LoVo (cell line): ENCODE measurements around the gene MEIS1.
"Not testable (repeated sequence)": the region's sequence is repeated elsewhere in the genome, so short reads cannot be mapped to it uniquely, and the experiment has no call there.

Experiments used
- DNase-seq: peaks from one replicate; pipeline ENCODE4 v3.0.0-alpha.2; 2016; ENCODE audit warnings: low spot score

Gene MEIS1

DNA sequence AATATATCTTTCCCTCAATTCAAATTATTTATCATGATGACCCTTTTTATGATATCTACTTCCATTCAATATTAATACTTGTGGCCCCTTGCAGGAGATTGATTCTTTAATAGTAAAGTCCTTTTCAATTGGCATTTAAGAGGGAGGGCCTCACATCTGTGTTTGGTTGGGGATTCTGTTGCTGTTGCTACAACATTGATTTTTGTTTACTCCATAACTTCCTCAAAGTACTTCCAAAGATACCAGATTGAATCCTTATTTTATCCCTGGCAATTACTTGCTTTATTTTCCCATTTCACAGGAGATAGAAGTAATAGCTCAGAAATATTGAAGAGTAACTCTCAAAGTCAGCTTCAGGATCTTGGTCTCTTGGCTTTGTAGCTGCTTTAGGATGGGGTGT is 32.8 kb downstream of the MEIS1 start:
- DNase-seq, result no peak

DNA sequence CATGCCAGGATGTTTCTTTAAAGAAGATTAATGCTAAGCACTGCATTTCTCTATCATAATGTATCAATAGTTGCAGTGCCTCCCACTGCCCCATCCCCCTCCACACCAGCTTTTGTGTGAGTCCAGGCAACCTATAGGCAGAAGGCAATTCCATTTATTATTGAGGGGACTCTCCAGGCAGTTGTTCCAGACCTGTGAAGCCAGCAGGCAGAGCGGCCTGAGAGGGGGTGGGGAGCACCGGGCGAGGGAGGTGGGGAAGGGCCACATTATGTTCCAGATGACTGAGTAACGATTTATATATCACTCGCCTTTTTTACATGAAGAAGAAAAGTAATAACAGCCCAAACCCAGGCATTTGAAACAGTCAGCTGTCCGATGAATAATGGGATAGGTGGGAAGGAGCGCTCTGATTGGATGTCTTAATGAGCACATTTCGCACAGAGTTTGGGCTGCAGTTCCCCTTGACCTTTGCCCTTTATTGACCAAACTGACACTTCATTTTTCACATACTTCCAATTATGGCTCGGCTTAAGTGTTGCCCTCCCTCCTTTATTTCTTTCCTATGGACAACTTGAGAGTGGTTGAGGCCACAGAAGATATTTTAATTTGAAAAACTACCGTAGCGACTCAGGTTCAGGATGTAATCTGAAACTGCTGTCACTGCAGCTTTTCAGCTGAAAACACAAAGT is 34.4 kb downstream of the MEIS1 start:
- no peak for DNase-seq

DNA sequence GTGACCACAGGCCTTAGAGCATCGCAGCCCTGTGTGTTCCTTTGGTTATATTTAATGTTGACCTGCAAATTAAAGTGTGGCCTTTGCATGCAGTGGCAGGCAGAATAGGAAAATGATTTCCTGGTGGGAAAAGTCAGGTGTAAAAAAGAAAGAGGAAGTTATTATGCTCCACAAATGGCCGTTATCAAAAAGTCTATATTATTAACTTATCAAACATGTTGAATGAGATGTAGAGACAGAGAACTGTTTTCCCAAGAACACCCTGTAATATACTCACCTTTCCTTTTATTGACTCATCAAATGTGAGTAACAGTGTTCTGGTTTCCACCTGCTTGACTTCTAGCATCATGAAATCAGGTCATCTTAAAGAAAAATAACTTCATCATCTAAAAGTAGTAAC is 35.3 kb downstream of the MEIS1 start:
- DNase-seq, result no peak

DNA sequence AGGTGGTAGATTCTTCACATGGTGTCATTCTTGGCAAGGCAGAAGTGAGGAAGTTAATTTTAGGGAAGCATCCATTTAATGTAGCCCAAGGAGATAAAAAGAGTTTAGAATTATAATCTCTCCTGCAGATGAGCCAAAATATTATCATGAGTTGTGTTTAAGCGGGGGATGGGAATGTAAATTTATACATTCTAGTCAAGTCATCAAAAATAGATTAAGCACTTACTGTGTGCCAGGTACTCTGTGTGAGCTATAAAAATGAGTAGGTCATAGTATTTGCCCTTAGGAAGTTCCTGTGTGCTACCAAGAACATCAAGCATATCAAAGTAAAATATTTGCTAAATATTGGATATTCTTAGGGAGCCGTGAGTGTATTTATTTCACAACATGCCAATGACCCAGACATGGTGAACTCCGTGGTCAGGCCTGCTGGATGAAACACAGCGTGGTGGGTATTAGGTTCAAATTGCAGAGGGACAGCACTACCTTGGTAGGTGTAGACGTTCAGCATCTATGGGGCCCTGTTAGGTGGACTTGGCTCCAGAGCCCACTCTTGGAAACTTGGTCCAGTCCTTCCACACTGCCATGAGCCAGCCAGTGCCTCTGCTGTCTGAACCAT is 37.4 kb downstream of the MEIS1 start:
- no peak for DNase-seq

DNA sequence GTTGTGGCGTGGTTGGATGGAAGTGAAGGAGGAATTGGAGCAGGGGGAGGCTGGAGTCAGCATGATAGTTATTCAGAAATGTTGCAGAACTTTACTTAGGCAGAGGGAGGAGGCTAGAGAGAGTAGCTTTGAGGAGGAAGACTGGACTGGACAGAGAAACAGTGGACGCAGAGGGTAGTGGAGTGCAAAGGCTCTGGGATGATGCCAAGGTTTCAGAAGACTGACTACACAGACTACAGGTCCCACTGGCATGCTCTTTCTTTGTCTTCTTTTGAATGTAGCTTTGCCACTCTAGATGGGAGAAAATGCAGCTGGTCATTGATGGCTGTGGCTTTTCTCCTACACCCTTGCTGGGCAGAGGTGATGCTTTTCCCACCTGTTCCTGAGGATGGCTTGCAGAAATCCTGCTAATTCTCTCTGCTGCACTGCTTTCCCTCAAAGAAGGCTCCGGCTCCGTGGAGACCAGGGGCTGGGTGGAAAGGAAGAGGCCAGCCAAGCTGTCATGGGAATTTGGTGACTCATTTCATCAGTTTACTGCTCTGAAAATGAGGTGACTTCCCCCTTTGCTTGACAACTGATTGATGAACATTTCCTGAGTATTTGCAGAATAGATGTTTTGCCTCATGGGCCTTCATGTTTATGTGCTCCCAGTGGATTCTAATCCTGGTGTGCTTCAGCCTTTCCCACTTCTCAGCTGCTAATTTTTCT is 42.4 kb downstream of the MEIS1 start:
- no peak for DNase-seq

DNA sequence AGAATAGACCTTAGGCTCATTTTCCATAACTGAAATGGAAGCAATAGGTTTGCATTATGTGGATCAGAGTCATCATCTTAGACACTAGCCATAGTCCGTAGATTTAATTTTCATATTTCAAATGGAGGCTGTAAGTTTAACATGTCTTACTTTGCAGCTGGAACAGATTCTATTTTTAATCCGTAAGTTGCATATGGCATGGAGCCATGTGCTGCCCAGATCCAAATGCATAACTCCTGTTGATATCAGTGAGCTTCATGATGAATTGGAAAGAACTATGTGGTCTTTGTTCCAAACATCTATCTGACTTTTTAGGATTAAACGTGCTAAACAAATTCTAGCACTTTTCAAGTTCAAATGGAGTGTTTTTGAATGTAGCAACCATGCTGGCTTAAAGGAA is 43.4 kb downstream of the MEIS1 start:
- DNase-seq, result no peak

DNA sequence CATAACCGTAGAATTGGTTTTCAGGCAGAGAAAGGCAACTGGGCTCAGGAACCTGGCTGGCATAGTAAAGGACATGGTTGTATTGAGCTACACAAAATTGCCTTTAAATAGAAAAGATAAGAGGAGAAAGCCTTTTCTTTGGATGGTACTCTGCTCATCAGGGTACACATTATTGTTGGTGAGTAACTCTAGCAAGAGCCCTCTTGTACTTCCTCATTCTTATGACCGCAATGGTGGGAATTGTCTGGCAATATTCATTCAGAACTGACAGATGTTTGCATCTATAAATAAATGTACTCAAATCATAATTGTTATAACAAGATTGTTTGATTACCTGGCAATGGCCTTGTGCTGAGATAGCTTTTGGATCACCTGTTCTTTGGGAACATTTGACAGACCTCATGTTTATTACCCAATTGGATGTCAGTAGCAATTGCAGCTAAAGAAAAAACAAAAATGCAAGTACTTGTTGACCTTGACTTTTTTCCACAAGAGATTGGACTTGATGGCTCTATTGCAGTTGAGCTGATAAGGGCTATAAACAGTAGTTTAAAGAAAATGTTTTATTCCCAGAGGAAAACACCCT is 43.9 kb downstream of the MEIS1 start:
- no peak for DNase-seq

DNA sequence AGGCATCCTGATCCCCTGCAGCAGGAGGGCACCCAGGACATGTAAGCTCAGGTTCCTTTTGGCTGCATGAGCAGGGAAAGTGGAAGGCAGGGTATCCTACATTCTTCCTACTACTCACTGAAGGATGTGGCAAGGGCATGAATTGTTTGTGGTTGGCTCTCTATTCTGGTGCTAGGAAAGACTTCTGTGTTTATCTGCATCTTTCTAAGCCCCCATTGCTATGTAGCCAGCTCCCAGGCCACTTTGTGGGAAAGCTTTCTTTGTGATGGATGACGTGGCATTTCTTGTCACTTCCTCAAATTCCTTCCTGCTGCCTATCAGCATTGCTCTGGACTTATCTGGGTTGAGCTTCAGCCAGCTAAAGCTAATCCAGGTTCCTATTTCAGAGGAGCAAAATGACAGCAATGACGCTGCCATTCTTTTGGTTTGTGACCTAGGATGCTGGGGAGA is 46.2 kb downstream of the MEIS1 start:
- DNase-seq, result no peak

DNA sequence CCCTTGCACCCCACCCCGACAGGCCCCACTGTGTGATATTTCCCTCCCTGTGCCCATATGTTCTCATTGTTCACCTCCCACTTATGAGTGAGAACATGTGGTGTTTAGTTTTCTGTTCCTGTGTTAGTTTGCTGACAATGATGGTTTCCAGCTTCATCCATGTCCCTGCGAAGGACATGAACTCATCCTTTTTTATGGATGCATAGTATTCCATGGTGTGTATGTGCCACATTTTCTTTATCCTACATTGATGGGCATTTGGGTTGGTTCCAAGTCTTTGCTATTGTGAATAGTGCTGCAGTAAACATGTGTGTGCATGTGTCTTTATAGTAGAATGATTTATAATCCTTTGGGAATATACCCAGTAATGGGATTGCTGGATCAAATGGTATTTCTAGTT is 50.3 kb downstream of the MEIS1 start:
- not testable (repeated sequence) for DNase-seq

DNA sequence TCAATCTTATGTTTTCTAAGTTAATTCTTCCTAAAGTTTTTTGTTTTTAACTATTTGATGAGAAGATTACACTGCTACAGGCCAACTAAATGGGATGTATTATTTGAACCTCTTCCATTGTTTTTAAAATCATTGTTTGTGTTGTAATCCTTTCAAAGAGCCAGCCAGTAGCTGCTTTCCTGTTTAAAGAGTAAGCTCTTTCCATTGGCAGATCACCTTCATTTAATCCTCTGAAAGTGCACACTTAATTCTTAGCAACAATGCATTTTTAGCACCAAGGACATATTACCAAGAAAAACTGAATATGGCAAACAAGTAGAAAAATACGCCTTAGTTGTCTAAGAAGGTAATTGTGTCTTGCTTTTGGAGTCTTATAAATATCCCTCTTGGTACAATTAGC is 54.0 kb downstream of the MEIS1 start:
- DNase-seq, result no peak

DNA sequence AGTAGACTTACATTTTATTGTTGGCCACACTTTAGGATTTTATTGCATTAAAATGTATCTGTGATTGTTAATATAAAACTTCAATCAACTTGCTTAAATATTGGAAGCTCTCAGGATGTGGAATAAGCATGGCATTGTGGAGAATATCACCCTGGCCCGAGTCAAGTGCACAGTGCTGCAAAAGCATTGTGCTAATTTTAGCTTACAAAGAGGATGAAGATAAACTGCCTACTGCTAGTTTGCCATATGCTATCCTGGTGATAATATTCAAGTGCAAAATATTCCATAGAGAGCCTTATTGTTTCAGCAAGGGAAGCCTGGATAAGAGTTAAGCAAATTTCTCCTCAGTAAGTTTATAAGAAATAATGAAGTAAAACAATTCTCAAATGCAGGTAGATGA is 54.5 kb downstream of the MEIS1 start:
- no peak for DNase-seq

DNA sequence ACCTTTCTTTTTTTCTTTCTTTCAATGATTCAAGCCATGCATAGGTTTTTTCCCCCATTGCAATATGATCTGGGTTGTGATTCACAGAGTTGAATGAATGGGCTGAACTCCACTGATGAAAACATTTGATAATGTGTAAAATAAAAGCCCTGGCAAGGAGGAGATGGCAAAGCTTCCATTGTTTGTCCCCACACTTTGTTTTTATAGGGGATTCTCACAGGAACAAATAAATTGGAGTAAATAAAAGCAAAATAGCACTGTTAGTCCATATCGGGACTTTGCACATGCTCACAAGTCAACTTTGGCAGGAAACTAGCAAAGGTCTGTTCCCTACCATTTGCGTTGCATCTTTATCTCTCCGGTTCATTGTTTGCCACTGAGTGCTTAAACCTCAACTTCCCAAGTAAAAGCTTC is 55.7 kb downstream of the MEIS1 start:
- DNase-seq, result no peak

DNA sequence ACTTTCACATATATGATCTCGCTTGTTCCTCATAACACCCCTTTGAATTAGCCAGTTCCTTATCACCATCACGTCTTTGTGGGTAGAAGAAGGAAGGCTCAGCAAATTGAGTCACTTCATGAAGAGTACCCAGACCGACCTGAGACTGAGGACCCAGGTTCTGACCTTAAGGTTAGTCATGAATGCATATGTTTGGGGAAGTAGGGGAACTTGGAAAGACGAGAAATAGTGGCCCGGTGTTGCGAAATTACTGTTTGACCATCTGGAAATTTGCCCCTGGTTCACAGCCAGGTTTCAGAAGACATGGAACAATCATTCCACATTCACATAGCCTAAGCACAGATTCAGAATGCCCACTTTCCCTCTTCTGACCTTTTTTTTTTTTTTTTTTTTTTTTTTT is 59.8 kb downstream of the MEIS1 start:
- DNase-seq, result no peak

DNA sequence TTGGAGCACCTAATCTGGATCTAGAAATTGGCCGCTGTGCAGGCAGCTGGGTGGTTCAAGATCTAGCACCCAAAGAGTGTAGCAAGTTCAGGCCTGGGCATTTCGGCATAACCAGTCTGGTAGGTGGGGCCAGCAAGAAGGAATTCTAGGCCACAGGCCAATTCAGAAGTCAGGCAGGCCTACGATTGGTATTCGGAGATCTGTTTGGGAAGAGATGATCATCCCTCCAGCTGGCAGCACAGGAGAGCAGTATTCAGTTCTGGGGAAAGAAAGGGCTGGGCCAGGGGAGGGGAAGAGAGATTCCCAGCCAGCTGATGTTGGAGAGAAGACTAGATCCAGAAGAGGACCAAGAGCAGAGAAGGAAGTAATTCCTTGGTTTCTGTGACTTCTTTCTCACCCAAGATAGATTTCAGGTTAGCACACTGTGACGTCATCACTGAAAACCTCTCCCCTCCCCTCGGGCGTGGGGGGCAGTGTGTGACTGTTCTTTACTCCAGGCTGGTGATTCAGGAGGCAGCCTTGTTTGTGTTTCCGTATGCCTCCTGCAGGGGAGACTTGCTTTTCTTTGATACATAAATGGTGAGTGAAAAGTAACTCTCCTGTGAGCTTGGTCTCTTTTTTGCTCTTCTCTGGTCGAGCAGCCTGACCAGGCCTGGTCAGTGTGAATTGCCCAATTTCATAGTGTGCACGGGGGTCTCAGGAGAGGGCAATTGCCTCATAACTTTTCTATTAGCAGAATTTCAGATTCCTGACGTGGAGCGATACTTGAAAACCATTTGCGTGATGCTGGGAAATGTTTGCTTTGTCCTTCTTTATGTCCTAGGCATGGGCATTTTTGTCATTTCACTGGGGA is 61.1 kb downstream of the MEIS1 start:
- DNase-seq, result no peak

DNA sequence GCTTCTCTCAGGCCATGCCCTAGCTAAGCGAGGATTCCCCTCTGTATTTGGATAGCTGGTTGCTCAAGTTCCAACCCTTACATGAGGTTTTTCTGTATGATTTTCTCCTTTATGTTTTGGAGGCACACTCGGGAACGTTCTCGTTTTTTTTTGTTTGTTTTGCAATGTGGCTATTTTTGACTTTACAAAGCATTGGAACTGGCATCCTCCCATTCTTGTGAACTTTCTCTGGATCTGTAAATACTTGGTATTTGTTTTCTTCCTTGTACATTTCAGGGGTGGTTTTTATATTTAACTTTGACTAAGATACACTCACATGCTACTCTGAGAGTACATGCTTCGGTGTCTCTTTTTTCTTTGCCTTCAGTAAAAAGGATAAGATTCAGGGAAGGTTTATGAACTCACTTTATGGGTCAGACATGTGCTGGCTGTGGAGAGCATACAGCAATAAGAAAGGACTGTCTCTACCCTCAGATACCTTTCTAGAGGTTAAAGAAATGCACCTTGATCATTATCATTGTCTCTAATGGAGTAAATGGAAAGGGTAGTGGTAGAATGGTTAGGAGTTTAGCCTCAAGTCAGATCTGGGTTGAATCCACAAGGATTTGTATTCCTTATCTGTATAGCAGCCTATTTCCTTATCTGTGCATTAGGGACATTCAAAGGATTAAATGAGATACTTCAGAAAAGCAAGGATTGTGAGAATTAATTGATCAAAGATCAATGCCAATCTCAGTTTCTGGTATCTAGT is 61.9 kb downstream of the MEIS1 start:
- no peak for DNase-seq

DNA sequence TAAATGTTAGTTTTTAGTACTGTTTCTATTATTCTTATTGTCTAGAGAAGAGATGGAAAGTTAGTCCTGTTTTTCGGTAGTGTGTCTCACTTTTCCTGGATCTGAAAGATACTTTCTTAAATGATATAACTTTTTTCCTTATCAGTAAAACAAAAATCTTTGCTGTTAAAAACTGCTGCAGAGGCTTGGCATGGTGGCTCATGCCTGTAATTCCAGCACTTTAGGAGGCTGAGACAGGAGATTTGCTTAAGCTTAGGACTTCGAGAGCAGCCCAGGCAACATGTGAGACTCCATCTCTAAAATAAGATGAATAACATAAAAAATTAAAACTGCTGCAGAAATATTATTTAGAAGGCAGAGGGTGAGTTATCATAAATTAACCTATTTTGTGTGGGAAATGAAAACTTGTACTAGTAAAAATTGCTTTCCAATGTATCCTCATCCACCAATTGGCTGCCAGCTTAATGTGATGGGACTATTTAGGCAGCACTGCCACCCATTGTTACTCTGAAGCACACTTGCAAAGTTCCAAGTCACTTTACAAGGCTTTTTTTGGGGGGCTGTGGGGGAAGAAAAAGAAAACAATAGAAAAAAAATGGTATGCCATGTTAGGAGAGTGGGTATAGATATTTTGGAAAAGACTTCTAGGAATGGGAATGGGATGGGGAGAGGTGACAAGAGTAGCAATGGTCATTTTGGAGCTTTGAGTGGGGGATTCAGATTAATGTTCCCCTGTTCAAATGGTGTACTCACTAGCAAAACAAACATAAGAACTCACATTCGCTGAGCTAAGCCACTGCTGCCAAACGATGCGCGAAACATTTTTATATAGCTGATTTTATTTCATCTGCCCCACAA is 62.7 kb downstream of the MEIS1 start:
- DNase-seq, result no peak

DNA sequence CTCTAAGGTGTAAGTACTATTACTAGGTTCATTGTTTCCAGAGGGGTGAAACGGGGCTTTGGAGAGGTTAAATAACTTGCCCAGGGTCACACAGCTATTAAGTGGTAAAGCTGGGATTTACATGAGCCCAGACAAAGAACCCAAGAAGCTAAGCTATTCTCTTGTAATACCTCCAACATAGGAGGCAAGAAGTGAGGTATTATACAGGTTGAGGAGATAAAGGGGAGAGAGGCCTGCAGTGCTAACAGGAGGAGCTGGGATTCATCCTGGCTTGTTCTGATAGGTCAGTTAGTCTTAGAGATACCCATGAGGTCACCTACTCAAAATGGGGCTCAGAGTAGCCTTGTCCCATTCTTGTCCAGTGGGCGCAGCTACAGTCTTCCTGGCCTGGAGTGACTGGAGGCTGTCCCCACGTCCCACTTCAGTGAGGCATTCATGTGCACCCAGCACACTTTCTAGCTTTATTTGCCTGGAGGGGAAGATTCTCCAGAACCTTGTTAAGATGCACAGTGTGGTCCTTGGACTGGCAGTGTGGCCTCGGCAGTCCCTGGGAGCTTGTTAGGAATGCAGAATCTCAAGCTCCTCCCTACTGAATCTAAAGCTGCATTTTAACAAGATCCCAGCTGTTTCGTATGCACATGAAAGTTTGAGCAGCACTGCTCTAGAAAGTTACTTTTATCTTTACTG is 63.5 kb downstream of the MEIS1 start:
- no peak for DNase-seq

DNA sequence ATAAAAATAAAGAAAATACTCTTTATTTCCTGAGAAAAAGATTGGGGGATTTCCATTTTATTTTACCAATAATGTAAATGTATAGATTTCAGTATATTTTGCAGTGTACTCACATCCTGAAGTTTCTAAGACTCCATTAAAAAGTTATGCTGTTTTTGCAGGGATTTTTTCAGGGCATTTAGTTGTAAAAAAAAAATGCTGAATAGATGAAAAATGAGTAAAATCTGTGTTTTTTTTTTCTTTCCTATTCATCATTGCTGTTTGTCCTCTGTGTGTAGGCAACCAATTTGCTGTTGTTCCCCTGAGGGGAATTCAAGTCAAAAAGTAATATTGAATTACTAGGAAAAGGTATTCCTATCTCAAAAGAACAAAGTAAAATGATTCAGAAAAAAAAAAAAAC is 66.3 kb downstream of the MEIS1 start:
- DNase-seq, result no peak

DNA sequence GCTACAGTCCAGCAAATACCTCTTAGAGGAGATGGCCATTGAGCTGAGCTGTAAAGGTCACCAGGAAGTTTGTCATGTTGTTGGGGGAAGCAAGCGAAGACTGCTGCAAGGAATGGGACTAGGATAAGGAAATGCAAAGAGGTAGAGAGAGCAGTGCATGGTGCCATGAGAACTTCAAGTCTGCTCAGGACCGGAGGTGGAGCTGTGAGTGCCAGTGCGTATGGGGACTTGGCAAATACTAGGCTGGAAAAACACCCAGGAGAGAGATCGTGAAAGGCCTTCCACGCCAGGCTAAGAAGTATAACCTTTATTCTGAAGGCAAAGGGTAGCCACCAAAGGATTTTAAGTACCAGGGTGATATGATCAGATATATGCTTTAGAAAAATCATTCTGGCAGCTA is 71.3 kb downstream of the MEIS1 start:
- DNase-seq, result no peak

DNA sequence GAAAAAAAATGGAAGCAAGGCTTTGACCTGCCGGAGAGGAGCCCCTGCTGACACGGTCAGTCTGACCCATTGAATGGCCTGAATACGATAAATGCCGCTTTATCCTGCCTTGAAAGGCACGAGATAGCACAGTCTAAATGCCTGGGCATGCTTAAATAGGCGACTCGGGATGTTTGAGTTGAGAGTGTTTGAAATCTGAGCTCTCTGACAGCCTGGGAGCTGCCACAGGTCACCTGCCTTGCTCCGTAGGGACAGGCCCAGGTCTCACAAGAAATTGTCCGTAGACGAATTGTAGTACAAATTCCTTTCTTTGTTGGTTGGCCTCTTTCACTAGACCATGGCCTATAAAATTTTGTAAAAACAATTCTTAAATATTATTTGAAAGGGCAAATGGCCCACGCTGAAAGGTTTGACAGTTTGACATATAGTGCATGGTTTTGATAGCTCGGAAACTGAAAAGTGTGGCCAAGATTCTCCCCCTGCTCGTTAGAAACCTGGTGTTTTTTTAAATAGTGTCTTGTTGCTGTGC is 72.8 kb downstream of the MEIS1 start:
- DNase-seq, result no peak
